GM19397 (cell line): ENCODE measurements around the gene KIF5A.
"Not testable (repeated sequence)": the region's sequence is repeated elsewhere in the genome, so short reads cannot be mapped to it uniquely, and the experiment has no call there.

Experiments
- ATAC-seq: cut with Tn5 transposase; IDR thresholded peaks from one replicate; pipeline ENCODE4 v1.9.1; 2021; ENCODE audit warnings: mild to moderate bottlenecking, moderate library complexity; ENCODE audit not compliant: unreplicated experiment

The KIF5A gene

GRCh38 chr12:57580466-57580795 lies 30.6 kb downstream of the KIF5A start:
- ATAC-seq = no peak

- no peak for ATAC-seq
Observed at GRCh38 chr12:57581802-57582201, 32.0 kb downstream of the KIF5A start.

- ATAC-seq = no peak
Observed at GRCh38 chr12:57582440-57582839, 32.6 kb downstream of the KIF5A start.

GRCh38 chr12:57583008-57583831 lies 33.4 kb downstream of the KIF5A start:
- peak; percentile 89 for ATAC-seq

- no peak for ATAC-seq
Observed at GRCh38 chr12:57584050-57584449, 34.2 kb downstream of the KIF5A start.

- ATAC-seq = no peak
Observed at GRCh38 chr12:57584690-57585089, 34.8 kb downstream of the KIF5A start.

GRCh38 chr12:57585156-57585555 lies 35.3 kb downstream of the KIF5A start:
- ATAC-seq = no peak

- ATAC-seq = no peak
Observed at GRCh38 chr12:57586128-57586527, 36.3 kb downstream of the KIF5A start.

GRCh38 chr12:57586832-57587429 lies 37.1 kb downstream of the KIF5A start:
- no peak for ATAC-seq

GRCh38 chr12:57588951-57589610 lies 39.2 kb downstream of the KIF5A start:
- ATAC-seq = not testable (repeated sequence)

- no peak for ATAC-seq
Observed at GRCh38 chr12:57590479-57590863, 40.6 kb downstream of the KIF5A start.

- peak; percentile 97 for ATAC-seq
Observed at GRCh38 chr12:57590864-57591781, 41.3 kb downstream of the KIF5A start, which contains the start of gene PIP4K2C. Gene PIP4K2C, plus strand, starts transcription at chr12:57591192. Its CDS starts 98 bp downstream, at chr12:57591290.

GRCh38 chr12:57591782-57592325 lies 42.0 kb downstream of the KIF5A start:
- no peak for ATAC-seq

GRCh38 chr12:57592551-57593165 lies 42.8 kb downstream of the KIF5A start:
- no peak for ATAC-seq

GRCh38 chr12:57593187-57593586 lies 43.3 kb downstream of the KIF5A start:
- no peak for ATAC-seq

- ATAC-seq = no peak
Observed at GRCh38 chr12:57600395-57600794, 50.6 kb downstream of the KIF5A start.

- ATAC-seq = no peak
Observed at GRCh38 chr12:57602544-57602943, 52.7 kb downstream of the KIF5A start.

GRCh38 chr12:57603324-57603723 lies 53.5 kb downstream of the KIF5A start:
- no peak for ATAC-seq

GRCh38 chr12:57603815-57604453 lies 54.1 kb downstream of the KIF5A start:
- ATAC-seq = no peak
